Panc1 (cell line): Measurements from ENCODE around the gene GMDS. TPM values are rescaled to one million over a fixed set of nuclear protein-coding genes. Genes with fewer than 3 reads are reported as not detected.

Source experiments
- ATAC-seq: fragments of 200-7000 bp; cut with Tn5 transposase; 2 replicates; pipeline ENCODE4 v1.9.1; 2020; ENCODE audit warnings: mild to moderate bottlenecking, moderate library complexity
- BruUV-seq: library from RNA; stranded (reverse); fragments of 400-500 nt; replicated peaks from 2 replicates; lab custom pipeline; 2021; lab: Mats Ljungman, UMichigan
- CTCF ChIA-PET: fragments of 300-600 bp; sonication (Branson Sonifier 250); formaldehyde crosslinking; loops from one replicate; lab custom pipeline; 2022; ENCODE audit warnings: antibody characterized with exemption; lab: Charles Lee
- POLR2A ChIA-PET: fragments of 300-600 bp; sonication (Branson Sonifier 250); formaldehyde crosslinking; loops from one replicate; lab custom pipeline; 2022; ENCODE audit warnings: antibody characterized with exemption; lab: Charles Lee
- DNase-seq: peaks from one replicate; pipeline ENCODE4 v3.0.0-alpha.2; 2010; ENCODE audit warnings: low read depth, low spot score
- H3K27ac ChIP-seq: 2 replicates; pipeline ENCODE4 v1.5.1; 2011; ENCODE audit warnings: mild to moderate bottlenecking, low read length, inconsistent platforms
- H3K27me3 ChIP-seq: fragments of 200-500 bp; sonication (Bioruptor generic); 2 replicates; pipeline ENCODE4 v1.6.0; 2014; ENCODE audit warnings: low read length, inconsistent platforms; ENCODE audit not compliant: control insufficient read depth, insufficient read depth
- H3K36me3 ChIP-seq: fragments of 200-500 bp; sonication (Bioruptor generic); 2 replicates; pipeline ENCODE4 v1.5.1; 2014; ENCODE audit warnings: inconsistent platforms, mild to moderate bottlenecking, low read length, moderate library complexity; ENCODE audit not compliant: control insufficient read depth, insufficient read depth
- H3K4me1 ChIP-seq: 2 replicates; pipeline ENCODE4 v1.5.1; 2011; ENCODE audit warnings: inconsistent platforms, mild to moderate bottlenecking, low read length, moderate library complexity; ENCODE audit not compliant: control insufficient read depth, insufficient read depth
- H3K4me3 ChIP-seq, 2 experiments: 2 replicates each; pipeline ENCODE4 v1.5.1; 2011 to 2012; ENCODE audit warnings: low read depth in 2 of 2, low read length in 2 of 2, mild to moderate bottlenecking in 2 of 2, inconsistent platforms in 1 of 2, moderate library complexity in 1 of 2
- H3K9me3 ChIP-seq: fragments of 200-500 bp; sonication (Bioruptor generic); 2 replicates; pipeline ENCODE4 v1.5.1; 2014; ENCODE audit warnings: low read depth, mild to moderate bottlenecking, inconsistent platforms, low read length, moderate library complexity; ENCODE audit not compliant: control insufficient read depth, insufficient read depth
- POLR2AphosphoS5 ChIP-seq: IDR thresholded peaks from 2 replicates; pipeline ENCODE4 v1.6.1; 2012; ENCODE audit warnings: mild to moderate bottlenecking, low read depth, low read length, moderate library complexity
- SIN3A ChIP-seq: IDR thresholded peaks from 2 replicates; pipeline ENCODE4 v1.6.1; 2012; ENCODE audit warnings: low read depth, mild to moderate bottlenecking, low read length, moderate library complexity, borderline replicate concordance; ENCODE audit not compliant: insufficient read depth
- TCF7L2 ChIP-seq: IDR thresholded peaks from 2 replicates; pipeline ENCODE4 v1.6.1; 2011; ENCODE audit warnings: mild to moderate bottlenecking, low read depth, low read length, inconsistent platforms
- in situ Hi-C: cut with HindIII; loops from 2 replicates; pipeline ENCODE4 v1.10.0; 2016; ENCODE audit warnings: low sequenced_read_pairs, low pct_unique_long_range_greater_than_20kb
- intact Hi-C: fragments of 100-400 bp; cut with micrococcal nuclease; formaldehyde crosslinking; loops from one replicate; pipeline ENCODE4 v1.10.0; 2022; ENCODE audit not compliant: unreplicated experiment
- total RNA-seq: library from RNA; stranded (reverse); gene quantifications from one replicate; pipeline ENCODE4 v1.2.1, GENCODE V29; 2021; ENCODE audit not compliant: unreplicated experiment
- TF ChIP-seq, protein P1 (sequence below), 2 experiments: IDR thresholded peaks; 2 replicates each; pipeline ENCODE4 v1.6.1; 2011 to 2012; ENCODE audit warnings: low read depth in 2 of 2, control low read depth in 1 of 2, low read length in 1 of 2, mild to moderate bottlenecking in 1 of 2, moderate library complexity in 1 of 2; ENCODE audit not compliant: insufficient read depth in 1 of 2
- TF ChIP-seq, protein P2 (sequence below): fragments of 450-650 bp; IDR thresholded peaks from 2 replicates; pipeline ENCODE4 v1.5.1; 2017; ENCODE audit warnings: mild to moderate bottlenecking

Gene GMDS
- total RNA-seq, 1 experiment from 2014 or later = 9.8 TPM

DNA sequence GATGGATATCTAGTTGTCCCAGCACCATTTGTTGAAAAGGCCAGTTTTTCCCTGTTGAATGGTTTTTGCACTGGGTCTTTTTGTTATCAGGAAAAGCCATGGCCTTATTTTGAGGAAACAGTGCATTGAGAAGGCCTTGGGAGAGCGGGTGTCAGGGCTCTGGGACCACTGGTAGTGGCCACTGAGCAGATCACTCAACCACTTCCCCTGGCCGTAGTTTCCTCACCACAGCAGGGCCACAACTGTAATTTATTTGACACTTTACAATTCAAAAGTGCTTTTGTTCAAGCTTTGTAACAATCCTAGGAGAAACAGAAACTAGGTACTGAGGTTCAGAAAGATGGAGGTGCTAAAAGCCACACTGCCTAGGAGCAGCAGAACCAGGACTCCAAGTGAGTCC is 281.8 kb downstream of the GMDS start:
- H3K27ac ChIP-seq = no peak overlapping the region
- ChIA-PET CTCF (no interaction called here), POLR2A (no interaction called here)
- in situ Hi-C loops (no loop called here), intact Hi-C loops (no loop called here)
- TF ChIP-seq TCF7L2 = no peak
- TF ChIP-seq SIN3A = no peak
- TF ChIP-seq, protein P1, sequence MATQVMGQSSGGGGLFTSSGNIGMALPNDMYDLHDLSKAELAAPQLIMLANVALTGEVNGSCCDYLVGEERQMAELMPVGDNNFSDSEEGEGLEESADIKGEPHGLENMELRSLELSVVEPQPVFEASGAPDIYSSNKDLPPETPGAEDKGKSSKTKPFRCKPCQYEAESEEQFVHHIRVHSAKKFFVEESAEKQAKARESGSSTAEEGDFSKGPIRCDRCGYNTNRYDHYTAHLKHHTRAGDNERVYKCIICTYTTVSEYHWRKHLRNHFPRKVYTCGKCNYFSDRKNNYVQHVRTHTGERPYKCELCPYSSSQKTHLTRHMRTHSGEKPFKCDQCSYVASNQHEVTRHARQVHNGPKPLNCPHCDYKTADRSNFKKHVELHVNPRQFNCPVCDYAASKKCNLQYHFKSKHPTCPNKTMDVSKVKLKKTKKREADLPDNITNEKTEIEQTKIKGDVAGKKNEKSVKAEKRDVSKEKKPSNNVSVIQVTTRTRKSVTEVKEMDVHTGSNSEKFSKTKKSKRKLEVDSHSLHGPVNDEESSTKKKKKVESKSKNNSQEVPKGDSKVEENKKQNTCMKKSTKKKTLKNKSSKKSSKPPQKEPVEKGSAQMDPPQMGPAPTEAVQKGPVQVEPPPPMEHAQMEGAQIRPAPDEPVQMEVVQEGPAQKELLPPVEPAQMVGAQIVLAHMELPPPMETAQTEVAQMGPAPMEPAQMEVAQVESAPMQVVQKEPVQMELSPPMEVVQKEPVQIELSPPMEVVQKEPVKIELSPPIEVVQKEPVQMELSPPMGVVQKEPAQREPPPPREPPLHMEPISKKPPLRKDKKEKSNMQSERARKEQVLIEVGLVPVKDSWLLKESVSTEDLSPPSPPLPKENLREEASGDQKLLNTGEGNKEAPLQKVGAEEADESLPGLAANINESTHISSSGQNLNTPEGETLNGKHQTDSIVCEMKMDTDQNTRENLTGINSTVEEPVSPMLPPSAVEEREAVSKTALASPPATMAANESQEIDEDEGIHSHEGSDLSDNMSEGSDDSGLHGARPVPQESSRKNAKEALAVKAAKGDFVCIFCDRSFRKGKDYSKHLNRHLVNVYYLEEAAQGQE (IDR thresholded peaks at IDR 0.05; ENCODE audit: insufficient read depth in 1 of 2, low read depth in 2 of 2, low read length in 1 of 2) = no peak
- TF ChIP-seq POLR2AphosphoS5 = no peak
- TF ChIP-seq, protein P2, sequence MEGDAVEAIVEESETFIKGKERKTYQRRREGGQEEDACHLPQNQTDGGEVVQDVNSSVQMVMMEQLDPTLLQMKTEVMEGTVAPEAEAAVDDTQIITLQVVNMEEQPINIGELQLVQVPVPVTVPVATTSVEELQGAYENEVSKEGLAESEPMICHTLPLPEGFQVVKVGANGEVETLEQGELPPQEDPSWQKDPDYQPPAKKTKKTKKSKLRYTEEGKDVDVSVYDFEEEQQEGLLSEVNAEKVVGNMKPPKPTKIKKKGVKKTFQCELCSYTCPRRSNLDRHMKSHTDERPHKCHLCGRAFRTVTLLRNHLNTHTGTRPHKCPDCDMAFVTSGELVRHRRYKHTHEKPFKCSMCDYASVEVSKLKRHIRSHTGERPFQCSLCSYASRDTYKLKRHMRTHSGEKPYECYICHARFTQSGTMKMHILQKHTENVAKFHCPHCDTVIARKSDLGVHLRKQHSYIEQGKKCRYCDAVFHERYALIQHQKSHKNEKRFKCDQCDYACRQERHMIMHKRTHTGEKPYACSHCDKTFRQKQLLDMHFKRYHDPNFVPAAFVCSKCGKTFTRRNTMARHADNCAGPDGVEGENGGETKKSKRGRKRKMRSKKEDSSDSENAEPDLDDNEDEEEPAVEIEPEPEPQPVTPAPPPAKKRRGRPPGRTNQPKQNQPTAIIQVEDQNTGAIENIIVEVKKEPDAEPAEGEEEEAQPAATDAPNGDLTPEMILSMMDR = no peak
- no peaks in the 10 kb centered on the region for H3K4me1 ChIP-seq
- BruUV-seq = no TSS peak
- DNase-seq (no peak), ATAC-seq (no peak)
- H3K9me3 ChIP-seq = no peaks in the 10 kb centered on the region
- no peaks in the 10 kb centered on the region for H3K27me3 ChIP-seq
- H3K4me3 ChIP-seq = no peak overlapping the region
- H3K36me3 ChIP-seq = no peaks in the 10 kb centered on the region

DNA sequence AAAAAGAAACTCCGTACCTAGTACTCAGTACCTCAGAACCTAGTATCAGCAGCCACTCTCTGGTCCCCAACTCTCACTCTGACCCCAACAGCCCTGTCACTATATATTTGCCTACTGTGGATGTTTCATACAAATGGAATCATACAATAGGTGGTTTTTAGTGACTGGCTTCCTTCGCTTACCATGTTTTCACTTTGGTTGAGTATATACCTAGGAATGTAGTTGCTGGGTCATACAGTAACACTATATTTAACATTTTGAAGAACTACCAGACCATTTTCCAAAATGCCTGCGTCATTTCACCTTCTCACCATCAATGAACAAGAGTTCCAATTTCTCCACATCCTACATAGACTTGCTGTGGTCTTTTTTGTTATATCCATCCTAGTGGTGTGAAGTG is 283.2 kb downstream of the GMDS start:
- intact Hi-C loops = no loop called here
- Histone ChIP-seq H3K27me3 (no peaks in the 10 kb centered on the region), H3K36me3 (no peaks in the 10 kb centered on the region), H3K4me1 (no peaks in the 10 kb centered on the region), H3K9me3 (no peaks in the 10 kb centered on the region), H3K27ac (no peak overlapping the region), H3K4me3 (no peak overlapping the region)
- DNase-seq (no peak), ATAC-seq (no peak)
- BruUV-seq = no TSS peak
- POLR2A ChIA-PET = no interaction called here
- TF ChIP-seq, protein P1 (IDR thresholded peaks at IDR 0.05; ENCODE audit: insufficient read depth in 1 of 2, low read depth in 2 of 2, low read length in 1 of 2) = no peak
- TF ChIP-seq POLR2AphosphoS5 (no peak), TCF7L2 (no peak), SIN3A (no peak)
- TF ChIP-seq, protein P2 = no peak
- CTCF ChIA-PET = no interaction called here
- in situ Hi-C loops = no loop called here
